Spleen (tissue), 11 donors: ENCODE data around the gene LDLRAD4. TPM values are rescaled to one million over a fixed set of nuclear protein-coding genes. Genes with fewer than 3 reads are reported as not detected.

Source experiments
- DNase-seq: peaks from one replicate; pipeline ENCODE4 v3.0.0-alpha.2; 2020
- H3K27ac ChIP-seq, 8 donors: fragments of 200-600 bp; sonication (generic) in 7 of 8; 1 replicate in 4 of 8; 2 replicates in 4 of 8; pipeline versions ENCODE4 v1.5.0 to v1.8.0; 2016 to 2021; ENCODE audit warnings: inconsistent platforms in 4 of 8, mild to moderate bottlenecking in 4 of 8, moderate library complexity in 1 of 8
- H3K27me3 ChIP-seq, 7 donors: fragments of 200-600 bp; sonication (generic) in 6 of 7; replicated peaks in 1 of 7; 1 replicate in 4 of 7; 2 replicates in 3 of 7; pipeline versions ENCODE4 v1.5.0 to v1.8.0; 2016 to 2021; ENCODE audit warnings: inconsistent platforms in 3 of 7, mild to moderate bottlenecking in 1 of 7
- H3K36me3 ChIP-seq, 6 donors: fragments of 200-600 bp; sonication (generic) in 5 of 6; 1 replicate in 4 of 6; 2 replicates in 2 of 6; pipeline versions ENCODE4 v1.5.0 to v1.8.0; 2016 to 2021; ENCODE audit warnings: inconsistent platforms in 2 of 6
- H3K4me1 ChIP-seq, 6 donors: fragments of 200-600 bp; sonication (generic) in 5 of 6; 1 replicate in 3 of 6; 2 replicates in 3 of 6; pipeline versions ENCODE4 v1.5.0 to v1.8.0; 2016 to 2021; ENCODE audit warnings: inconsistent platforms in 3 of 6
- H3K4me3 ChIP-seq, 8 donors: fragments of 200-600 bp; sonication (generic) in 7 of 8; 1 replicate in 4 of 8; 2 replicates in 4 of 8; pipeline versions ENCODE4 v1.5.0 to v1.8.0; 2016 to 2021; ENCODE audit warnings: inconsistent platforms in 4 of 8, mild to moderate bottlenecking in 4 of 8, moderate library complexity in 2 of 8
- H3K9me3 ChIP-seq, 8 donors: fragments of 200-600 bp; sonication (generic) in 7 of 8; 1 replicate in 4 of 8; 2 replicates in 4 of 8; pipeline versions ENCODE4 v1.5.0 to v1.8.0; 2016 to 2021; ENCODE audit warnings: inconsistent platforms in 4 of 8
- CTCF ChIP-seq, 11 experiments: fragments of 200-600 bp in 7 of 11; fragments of 450-650 bp in 4 of 11; sonication (generic) in 4 of 11; IDR thresholded peaks in 8 of 11; conservative IDR thresholded peaks in 3 of 11; 1 replicate in 7 of 11; 2 replicates in 4 of 11; pipeline versions ENCODE4 v1.4.0 to v1.8.0; 2016 to 2021; ENCODE audit warnings: antibody characterized with exemption in 11 of 11, inconsistent platforms in 4 of 11, mild to moderate bottlenecking in 1 of 11
- POLR2A ChIP-seq, 3 donors: fragments of 450-650 bp; IDR thresholded peaks; one replicate each; pipeline ENCODE4 v1.5.1; 2017; ENCODE audit warnings: antibody characterized with exemption in 3 of 3, mild to moderate bottlenecking in 1 of 3
- POLR2AphosphoS5 ChIP-seq, 3 donors: sonication (generic); formaldehyde crosslinking; IDR thresholded peaks; one replicate each; pipeline ENCODE4 v1.5.1; 2017; ENCODE audit warnings: antibody characterized with exemption in 3 of 3
- WGBS, 5 donors: extraction: QIAGEN DNeasy Blood & Tissue Kit in 3 of 5; methylation state at CpG; one replicate each; pipeline versions ENCODE4 v1.1.5 to v1.1.7; 2013 to 2018; 5-methylcytosine and 5-hydroxymethylcytosine counted together
- intact Hi-C: fragments of 100-400 bp; cut with DNase I; formaldehyde crosslinking; loops from one replicate; pipeline ENCODE4 v1.15.0; 2023; ENCODE audit warnings: low total_unique reads
- polyA plus RNA-seq, 3 donors: library from polyadenylated mRNA; stranded (reverse); fragments of 200-250 nt; gene quantifications; one replicate each; pipeline ENCODE4 v1.2.1, GENCODE V29; 2013
- total RNA-seq, 7 donors: library from RNA; depleted of rRNA in 3 of 7; stranded (reverse); fragments of >200 nt in 3 of 7; fragmentation: NEBNext Ultra II Directional in 4 of 7; extraction: Animal tissue kit (Norgen Biotek cat#: 25700) in 4 of 7; gene quantifications; one replicate each; pipeline versions ENCODE4 v1.1.0 to v1.2.1, GENCODE V29; 2016 to 2021
- donor health status: healthy with polysubstance abuse.
- donor health status: DM: no; HTN: no; CAD: no; lungs with moderate emphysema.
- donor health status: DM: no; HTN: no; CAD: no.
- donor health status: Bipolar disorder and iron deficiency.
- donor health status: healthy.
- donor health status: DM: no; HTN: no; CAD: no.
- donor health status: DM: yes; HTN: yes; CAD: no.

The LDLRAD4 gene
- total and polyA plus RNA-seq, 10 donors, result 4.5 to 80.8 (median 46.4) TPM

DNA sequence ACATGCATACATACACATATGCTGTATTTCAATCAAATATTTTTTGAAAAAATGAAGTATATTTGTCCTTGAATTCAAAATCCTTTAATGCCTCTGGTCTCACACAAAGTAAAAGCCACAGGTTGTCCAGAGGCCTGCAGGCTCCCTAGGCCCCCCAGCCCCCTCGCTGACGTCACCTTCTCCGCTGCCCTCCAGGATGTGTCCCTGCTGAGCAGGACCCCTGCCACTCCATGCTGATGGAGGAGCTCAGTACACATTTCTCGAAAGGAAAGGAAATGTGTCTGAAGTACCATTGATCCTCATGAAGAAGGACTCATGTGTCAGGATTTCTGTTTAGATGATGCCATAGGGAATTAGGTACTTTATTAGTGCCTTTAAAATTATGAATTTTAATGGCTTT lies 212.1 kb downstream of the LDLRAD4 start:
- DNase-seq, result no peak
- Histone ChIP-seq H3K36me3 (no peaks in the 10 kb centered on the region), H3K27me3 (no peaks in the 10 kb centered on the region), H3K4me1 (peaks cover 0 to 3% (median 0%) of the 10 kb centered on the region in 6 donors), H3K4me3 (no peak overlapping the region), H3K27ac (no peak overlapping the region), H3K9me3 (no peaks in the 10 kb centered on the region)
- intact Hi-C loops, result no loop called here
- 92 to 98% (median 95%) methylated on average over 4 of the region's 4 CpGs for WGBS, 5 donors
- TF ChIP-seq CTCF (IDR thresholded peaks at IDR 0.05 in 8 of 11, conservative IDR thresholded peaks at IDR 0.05 in 3 of 11) (no peak), POLR2AphosphoS5 (IDR thresholded peaks at IDR 0.05) (no peak), POLR2A (IDR thresholded peaks at IDR 0.05) (no peak)

DNA sequence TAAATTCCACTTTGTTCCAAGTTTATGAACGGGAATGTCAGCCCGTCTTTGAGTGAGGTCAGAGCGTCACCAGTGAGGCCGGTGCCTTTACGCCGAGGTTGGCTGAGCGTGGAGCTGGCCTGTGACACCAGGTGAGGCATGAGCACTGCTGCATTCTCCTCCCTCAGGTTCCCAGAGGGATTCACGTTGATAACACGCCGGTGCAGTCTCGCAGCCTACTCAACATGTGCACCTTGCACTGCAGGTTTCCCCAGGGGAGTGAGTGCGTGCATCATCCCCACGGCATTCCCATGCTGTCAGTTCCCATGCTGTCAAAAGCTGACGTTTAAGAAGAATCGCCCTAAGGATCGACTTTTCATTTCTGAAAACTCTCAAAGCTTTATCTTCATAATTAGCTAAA lies 213.3 kb downstream of the LDLRAD4 start:
- Histone ChIP-seq H3K27ac (no peak overlapping the region), H3K36me3 (no peaks in the 10 kb centered on the region), H3K4me3 (no peak overlapping the region), H3K4me1 (peaks cover 0 to 12% (median under 1%) of the 10 kb centered on the region in 6 donors), H3K27me3 (no peaks in the 10 kb centered on the region), H3K9me3 (no peaks in the 10 kb centered on the region)
- 89 to 97% (median 91%) methylated on average over 16 of the region's 16 CpGs for WGBS, 5 donors
- intact Hi-C loops, result no loop called here
- DNase-seq, result no peak
- TF ChIP-seq POLR2AphosphoS5 (IDR thresholded peaks at IDR 0.05) (no peak), CTCF (IDR thresholded peaks at IDR 0.05 in 8 of 11, conservative IDR thresholded peaks at IDR 0.05 in 3 of 11) (no peak), POLR2A (IDR thresholded peaks at IDR 0.05) (no peak)

DNA sequence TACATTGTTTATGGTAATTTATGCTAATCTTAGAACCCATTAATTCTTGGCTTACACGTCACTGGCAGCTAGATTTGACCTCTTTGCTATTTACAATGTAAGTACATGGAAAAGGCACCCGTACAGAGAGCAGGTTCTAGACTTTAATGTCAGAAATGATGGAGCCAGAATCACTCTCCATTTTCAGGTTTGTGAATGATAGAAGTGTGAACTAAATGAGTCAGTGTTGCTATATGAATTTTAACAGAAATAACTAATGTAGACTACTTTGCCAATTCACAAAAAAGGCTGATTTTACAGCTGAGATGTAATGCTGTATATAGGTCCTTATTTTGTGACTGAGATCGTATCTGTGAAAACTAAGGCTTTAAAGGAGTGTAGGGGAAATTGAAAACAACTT lies 214.6 kb downstream of the LDLRAD4 start:
- Histone ChIP-seq H3K36me3 (no peaks in the 10 kb centered on the region), H3K27me3 (no peaks in the 10 kb centered on the region), H3K9me3 (no peaks in the 10 kb centered on the region), H3K4me1 (peaks cover 0 to 25% (median 7%) of the 10 kb centered on the region in 6 donors), H3K27ac (no peak overlapping the region), H3K4me3 (no peak overlapping the region)
- WGBS, 5 donors, result 79 to 87% (median 84%) methylated on average over 3 of the region's 3 CpGs
- no peak for DNase-seq
- no peak for TF ChIP-seq CTCF (IDR thresholded peaks at IDR 0.05 in 8 of 11, conservative IDR thresholded peaks at IDR 0.05 in 3 of 11)
- no peak for TF ChIP-seq POLR2A (IDR thresholded peaks at IDR 0.05)
- TF ChIP-seq POLR2AphosphoS5 (IDR thresholded peaks at IDR 0.05), result no peak
- intact Hi-C loops, result no loop called here

DNA sequence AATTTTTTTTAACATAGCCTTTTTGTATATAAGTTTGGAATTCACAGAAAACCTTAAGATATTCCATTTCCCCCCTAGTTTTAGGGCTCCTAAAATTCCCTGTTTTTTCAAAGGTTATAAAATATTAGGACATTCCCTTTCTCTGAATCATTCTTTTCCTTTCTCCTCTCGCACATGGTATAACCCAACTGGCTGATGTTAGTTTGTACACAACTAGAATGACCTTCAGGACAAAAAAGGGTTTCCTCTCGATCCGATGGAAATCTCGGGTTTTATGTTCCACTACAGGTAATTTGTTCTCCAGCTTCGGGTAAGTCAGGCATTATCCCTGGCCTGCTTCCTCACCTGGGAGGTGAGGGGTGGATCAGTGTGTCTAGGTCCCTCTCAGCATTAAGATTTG lies 215.1 kb downstream of the LDLRAD4 start:
- intact Hi-C loops, result no loop called here
- H3K9me3 ChIP-seq, result no peaks in the 10 kb centered on the region
- no peak overlapping the region for H3K4me3 ChIP-seq
- no peak overlapping the region for H3K27ac ChIP-seq
- no peaks in the 10 kb centered on the region for H3K36me3 ChIP-seq
- no peaks in the 10 kb centered on the region for H3K27me3 ChIP-seq
- no peak for DNase-seq
- 64 to 88% (median 79%) methylated on average over 5 of the region's 5 CpGs for WGBS, 5 donors
- H3K4me1 ChIP-seq, result peaks cover 0 to 27% (median 9%) of the 10 kb centered on the region in 6 donors
- TF ChIP-seq CTCF (IDR thresholded peaks at IDR 0.05 in 8 of 11, conservative IDR thresholded peaks at IDR 0.05 in 3 of 11), result no peak
- no peak for TF ChIP-seq POLR2AphosphoS5 (IDR thresholded peaks at IDR 0.05)
- no peak for TF ChIP-seq POLR2A (IDR thresholded peaks at IDR 0.05)
